ENCODE measurements around the gene VWA1.
"Not testable (repeated sequence)": the region's sequence is repeated elsewhere in the genome, so short reads cannot be mapped to it uniquely, and the experiment has no call there.

DNA sequence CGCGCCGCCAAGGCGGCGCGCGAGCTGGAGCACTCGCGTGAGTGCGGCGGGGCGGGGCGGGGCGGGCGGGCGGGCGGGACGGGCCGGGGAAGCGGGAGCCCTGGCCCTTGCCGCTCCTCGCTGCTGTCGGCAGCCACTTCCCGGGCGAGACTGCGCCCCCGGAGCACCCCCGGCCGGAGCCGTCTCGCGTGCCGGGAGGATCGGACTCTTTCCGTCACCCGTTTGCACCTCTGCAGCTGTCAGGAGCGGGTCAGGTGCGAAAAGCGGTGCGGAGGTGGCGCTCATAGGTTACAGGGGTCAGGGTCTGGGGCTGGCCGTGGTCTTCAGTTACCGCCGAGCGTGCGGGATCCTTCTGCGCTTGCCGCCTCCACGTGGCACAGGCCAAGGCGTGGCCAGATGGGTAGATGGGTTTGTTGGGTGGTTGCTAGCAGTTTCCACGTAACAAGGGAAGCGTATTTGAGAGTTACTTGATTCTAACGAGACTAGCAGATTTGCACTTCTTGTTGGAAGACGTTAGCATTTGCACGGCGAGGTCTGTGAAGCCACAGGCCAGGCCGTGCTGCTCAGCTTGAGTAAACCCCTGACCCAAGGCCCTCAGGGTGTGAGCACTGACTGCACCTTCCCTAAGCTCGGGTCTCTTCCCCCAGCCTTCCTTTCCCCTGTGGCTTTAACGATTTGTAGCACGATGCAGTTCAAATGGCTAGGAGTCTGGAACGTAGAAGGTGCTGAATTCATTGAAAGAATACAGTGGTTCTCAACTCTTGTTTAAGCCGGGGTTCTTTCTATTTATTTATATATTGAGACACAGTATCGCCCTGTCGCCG is 36.8 kb downstream of the VWA1 start:
- TF ChIP-seq, protein P1, sequence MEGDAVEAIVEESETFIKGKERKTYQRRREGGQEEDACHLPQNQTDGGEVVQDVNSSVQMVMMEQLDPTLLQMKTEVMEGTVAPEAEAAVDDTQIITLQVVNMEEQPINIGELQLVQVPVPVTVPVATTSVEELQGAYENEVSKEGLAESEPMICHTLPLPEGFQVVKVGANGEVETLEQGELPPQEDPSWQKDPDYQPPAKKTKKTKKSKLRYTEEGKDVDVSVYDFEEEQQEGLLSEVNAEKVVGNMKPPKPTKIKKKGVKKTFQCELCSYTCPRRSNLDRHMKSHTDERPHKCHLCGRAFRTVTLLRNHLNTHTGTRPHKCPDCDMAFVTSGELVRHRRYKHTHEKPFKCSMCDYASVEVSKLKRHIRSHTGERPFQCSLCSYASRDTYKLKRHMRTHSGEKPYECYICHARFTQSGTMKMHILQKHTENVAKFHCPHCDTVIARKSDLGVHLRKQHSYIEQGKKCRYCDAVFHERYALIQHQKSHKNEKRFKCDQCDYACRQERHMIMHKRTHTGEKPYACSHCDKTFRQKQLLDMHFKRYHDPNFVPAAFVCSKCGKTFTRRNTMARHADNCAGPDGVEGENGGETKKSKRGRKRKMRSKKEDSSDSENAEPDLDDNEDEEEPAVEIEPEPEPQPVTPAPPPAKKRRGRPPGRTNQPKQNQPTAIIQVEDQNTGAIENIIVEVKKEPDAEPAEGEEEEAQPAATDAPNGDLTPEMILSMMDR (IDR thresholded peaks at IDR 0.05) = not testable (repeated sequence)
- not testable (repeated sequence) for TF ChIP-seq POLR2A, EP300 (IDR thresholded peaks at IDR 0.05)

Data from tibial nerve (tissue), 4 donors.